ACHN (cell line): ENCODE measurements around the gene MAGOHB.
"Not testable (repeated sequence)": the region's sequence is repeated elsewhere in the genome, so short reads cannot be mapped to it uniquely, and the experiment has no call there.

Experiments
- DNase-seq: peaks from one replicate; pipeline ENCODE4 v3.0.0-alpha.2; 2015
- in situ Hi-C: cut with HindIII; loops from 2 replicates; pipeline ENCODE4 v1.10.0; 2017; ENCODE audit warnings: low sequenced_read_pairs, low pct_ligation_motif_present, low pct_unique_long_range_greater_than_20kb

The MAGOHB gene

DNA sequence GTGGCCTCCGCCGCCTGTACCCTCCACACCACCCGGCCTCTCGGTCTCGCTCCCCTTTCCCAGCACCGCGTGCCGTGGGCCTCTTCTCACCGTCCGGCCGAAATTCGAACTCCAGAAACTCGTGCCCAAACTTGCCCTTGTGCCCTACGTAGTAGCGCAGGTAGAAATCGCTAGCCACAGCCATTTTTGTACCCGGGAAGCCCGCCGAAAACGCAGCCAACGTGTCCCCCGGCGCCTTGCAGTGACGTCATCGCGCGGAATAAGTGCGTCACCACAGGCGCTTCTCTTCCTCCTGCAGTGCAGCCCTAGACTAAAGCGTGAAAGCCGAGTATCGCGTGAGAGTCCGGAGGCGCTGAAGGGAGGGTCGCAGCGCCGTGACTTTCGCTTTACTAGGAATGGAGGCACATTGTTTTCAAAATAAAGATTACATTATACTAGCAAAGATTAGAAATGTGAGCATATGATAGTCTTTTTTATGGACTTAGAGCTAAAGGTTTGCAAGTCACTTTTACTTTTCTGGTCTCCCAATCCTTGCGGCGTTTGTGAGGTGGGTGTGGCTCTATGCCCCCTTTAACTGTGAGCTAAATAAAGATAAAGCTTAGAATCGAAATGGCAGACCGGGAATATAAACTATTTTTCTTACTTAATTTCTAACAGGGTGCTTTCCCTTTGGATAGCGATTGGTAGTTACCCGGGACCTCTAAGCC, at the start of gene MAGOHB:
MAGOHB (minus strand) TSS at position 261 of the 707 bp plus-strand sequence; CDS start at position 184, 77 bp downstream.
- DNase-seq: peak; percentile 100
- in situ Hi-C loops: no loop called here

DNA sequence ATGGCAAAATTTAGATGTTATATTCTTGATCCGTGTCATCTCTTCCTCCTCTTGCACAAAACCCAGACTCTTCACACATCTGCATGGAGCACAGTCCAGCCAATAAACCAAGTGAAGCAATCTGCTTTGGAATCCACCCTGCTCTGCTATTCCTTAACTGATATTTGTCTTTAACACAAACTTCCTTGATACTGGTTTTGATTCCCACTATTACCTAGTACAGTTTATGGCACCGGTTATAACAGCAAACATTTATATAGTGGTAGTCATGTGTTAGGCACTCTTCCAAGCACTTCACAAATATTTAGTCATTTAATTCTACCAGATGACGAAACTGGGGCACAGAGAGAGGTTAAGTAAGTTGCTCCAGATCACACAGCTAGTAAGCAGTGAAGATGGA, 47.9 kb upstream of the MAGOHB start:
- DNase-seq: no peak
- in situ Hi-C loops: no loop called here

DNA sequence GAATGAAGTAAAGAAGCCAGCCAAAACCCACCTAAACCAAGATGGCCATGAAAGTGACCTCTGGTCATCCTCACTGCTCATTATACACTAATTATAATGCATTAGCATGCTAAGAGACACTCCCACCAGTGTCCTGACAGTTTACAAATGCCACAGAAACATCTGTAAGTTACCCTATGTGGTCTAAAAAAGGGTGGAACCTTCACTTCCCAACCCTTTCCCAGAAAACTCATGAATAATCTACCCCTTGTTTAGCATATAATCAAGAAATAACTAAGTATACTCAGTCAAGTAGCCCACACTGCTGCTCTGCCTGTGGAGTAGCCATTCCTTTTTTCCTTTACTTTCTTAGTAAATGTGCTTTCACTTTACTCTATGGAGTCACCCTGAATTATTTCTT, 40.6 kb upstream of the MAGOHB start:
- in situ Hi-C loops: no loop called here
- no peak for DNase-seq

DNA sequence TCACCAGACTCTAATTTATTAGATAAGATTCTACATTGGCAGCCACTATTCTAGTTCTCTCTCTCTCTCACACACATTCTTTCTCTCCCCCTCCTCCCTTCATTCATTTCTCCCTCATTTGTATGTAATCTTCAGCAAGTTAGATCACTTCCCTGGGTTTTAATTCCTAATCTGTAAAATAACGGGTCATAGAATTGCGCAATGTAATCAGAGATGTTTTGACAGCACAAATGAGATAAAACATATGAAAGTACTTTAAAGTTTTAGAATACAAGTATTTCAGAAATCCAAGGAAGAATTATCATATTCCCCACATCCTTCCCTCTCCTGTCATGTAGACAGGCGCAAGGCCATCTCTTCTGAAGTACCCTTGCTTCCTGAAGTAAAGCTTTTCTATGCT, 38.8 kb upstream of the MAGOHB start:
- no peak for DNase-seq
- in situ Hi-C loops: no loop called here

DNA sequence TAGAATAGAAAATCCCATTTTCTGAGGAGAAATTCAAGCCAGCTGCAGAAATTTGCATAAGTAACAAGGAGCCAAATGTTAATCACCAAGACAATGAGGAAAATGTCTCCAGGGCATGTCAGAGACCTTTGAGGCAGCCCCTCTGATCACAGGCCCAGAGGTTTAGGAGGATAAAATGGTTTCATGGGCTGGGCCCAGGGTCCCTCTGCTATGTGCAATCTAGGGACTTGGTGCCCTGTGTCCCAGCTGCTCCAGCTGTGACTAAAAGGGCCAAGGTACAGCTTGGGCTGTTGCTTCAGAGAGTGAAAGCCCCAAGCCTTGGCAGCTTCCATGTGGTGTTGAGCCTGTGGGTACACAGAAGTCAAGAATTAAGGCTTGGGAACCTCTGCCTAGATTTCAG, 33.2 kb upstream of the MAGOHB start:
- DNase-seq, in situ Hi-C loops: not testable (repeated sequence)

DNA sequence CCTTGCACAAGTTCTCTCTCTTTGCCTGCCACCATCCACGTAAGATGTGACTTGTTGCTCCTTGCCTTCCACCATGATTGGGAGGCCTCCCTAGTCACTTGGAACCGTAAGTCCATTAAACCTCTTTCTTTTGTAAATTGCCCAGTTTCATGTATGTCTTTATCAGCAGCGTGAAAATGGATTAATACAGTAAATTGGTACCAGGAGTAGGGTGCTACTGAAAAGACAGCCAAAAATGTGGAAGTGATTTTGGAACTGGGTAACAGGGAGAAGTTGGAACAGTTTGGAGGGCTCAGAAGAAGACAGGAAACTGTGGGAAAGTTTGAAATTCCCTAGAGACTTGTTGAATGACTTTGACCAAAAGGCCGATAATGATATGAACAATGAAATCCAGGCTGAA, 32.5 kb upstream of the MAGOHB start:
- DNase-seq: no peak

DNA sequence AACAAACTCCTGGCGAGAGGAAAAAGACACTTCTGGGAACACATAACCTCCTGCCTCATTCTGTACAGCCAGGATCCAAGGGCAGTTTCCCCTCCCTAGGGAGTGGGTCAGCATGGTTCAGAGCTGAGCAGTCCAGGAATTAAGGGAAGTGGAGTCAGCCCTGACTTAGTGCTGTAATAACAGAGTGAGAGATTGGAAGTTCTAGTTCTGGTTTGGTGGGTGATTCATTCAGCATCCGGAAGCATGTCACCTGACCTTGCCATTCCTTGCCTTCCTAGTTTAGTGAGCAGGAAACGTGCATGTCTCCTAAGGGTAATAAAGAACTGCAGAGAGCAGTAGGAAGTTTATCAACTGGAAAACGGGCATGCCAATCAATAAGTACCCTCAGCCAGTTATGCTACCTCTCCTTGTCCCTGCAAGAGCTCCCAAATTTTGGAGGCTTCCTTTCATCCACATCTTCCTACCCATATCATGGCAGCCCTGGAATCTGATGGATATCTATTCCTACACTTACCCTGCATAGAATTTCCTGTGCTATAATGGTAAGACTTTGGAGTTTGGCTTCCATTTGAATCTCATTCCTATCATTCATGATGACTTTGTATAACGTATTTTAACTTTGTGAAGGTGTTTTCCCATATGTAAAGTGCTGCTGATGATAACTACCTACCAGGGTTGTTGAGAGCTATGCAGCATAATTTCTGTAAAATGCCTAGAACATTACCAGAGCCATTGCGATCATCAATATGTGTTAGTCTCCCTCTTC, 28.5 kb upstream of the MAGOHB start:
- DNase-seq: no peak
- in situ Hi-C loops: no loop called here

More for the DNA sequence above, 32.5 kb upstream of the MAGOHB start:
- in situ Hi-C loops: no loop called here

DNA sequence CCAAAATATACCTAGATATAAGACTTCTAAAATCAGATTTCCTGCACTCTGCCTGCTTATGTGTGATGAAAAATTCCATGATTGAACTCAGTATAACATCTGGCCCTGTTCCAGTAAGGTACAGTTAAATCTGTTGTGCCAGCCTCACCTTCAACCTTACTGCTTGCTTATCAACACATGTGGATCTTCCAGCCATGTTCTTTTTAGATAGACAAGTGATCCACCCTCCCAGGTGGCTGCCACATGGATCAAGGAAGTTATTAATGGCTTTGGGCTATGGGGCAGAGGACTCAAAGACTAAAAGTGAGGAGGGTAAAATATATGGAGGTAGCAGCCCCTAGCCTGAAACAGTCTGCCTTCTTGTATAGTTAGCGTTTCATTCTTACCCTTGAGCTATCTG, 25.3 kb upstream of the MAGOHB start:
- DNase-seq: no peak
- in situ Hi-C loops: no loop called here

DNA sequence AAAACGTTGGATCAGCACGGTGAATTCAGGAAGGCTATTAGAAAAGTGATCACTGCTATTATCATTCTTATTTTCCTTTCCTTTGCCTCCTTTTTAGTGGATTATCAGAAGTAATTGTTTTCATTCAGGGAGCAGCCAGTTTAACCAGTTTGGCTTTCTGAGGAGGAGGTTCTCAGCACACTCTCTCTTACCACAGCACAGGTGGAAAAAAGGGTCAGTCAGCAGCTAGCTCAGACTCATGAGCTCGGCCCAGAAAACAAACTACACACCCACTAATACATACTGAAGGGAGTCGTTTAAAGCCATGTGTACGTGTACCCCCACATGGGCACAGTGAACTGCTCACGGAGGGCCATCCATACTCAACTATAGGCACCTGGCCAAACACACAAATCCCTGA, 23.2 kb upstream of the MAGOHB start:
- DNase-seq: no peak
- in situ Hi-C loops: no loop called here

DNA sequence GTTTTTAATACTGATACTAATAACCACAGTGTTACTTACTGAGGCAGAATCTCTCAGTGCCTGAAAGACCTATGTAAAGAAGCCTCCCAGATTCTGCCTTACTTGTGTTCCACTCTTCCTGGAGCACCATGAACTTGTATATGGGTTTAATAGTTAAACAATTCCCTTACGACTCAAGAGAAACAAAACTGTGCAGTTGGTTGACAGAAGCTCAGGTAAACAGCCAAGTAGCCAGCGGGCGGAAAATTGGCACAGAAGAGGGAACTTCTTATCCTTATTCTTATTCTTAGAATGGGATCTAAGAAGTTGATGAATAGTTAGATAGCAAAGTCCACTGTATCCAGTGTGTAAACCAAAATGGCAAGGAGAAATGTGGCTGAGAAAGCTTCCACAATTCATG, 22.7 kb upstream of the MAGOHB start:
- in situ Hi-C loops: no loop called here
- DNase-seq: no peak

DNA sequence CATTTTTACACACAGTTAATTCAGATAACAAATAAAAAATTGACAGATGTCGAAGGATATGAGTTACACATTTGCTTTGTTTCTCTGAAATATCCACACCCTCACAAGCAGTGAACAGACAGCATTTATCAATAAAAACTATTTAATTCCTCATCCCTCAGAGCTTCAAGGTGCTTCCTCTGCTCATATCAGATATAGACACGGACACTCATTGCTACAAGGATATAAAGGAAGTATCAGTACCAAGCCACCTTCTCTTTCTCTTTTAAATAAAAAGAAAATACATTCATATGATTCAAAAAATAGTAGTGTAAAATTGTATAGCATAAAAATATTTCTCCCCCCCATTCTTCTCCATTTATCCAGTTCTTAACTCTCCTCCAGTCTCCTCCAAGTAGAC, 21.9 kb upstream of the MAGOHB start:
- DNase-seq: no peak
- in situ Hi-C loops: no loop called here

DNA sequence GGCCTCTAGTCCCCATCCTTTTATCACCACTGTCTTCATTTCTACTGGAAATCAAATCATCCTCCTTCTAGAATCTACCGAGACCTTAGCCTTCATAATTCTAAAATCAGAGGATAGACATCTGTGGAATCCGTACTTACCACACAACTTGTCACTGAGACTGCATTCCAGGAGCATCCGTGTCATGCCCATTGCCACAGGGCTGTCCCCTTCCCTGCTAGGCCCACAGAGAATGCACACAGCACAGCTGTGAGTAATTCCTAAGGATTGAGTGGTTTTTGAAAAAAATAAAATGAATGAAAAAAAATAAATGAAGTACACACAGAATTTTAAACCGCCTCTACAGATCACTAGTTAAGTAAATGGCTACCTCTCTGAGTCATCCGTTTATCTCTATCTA, 21.0 kb upstream of the MAGOHB start:
- DNase-seq: peak; percentile 65
- in situ Hi-C loops: no loop called here

DNA sequence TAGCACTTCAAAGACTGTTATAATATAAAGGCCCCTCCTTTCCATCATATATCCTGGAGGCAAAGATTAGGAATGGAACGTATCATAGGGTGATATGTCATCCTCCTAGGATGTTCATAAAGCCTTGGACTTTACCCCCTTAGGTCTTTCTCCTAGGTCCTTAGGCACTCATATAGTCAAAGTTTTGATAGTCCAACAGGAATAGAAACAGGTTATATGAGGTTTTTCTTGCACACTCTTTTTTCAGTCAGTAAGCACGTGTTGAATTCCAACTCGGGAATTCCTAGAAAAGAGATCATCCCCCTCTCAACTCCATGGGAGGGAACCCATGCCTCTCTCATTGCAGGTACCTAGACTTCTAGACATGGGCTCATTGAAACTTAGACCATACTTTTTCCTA, 20.1 kb upstream of the MAGOHB start:
- in situ Hi-C loops: no loop called here
- no peak for DNase-seq

DNA sequence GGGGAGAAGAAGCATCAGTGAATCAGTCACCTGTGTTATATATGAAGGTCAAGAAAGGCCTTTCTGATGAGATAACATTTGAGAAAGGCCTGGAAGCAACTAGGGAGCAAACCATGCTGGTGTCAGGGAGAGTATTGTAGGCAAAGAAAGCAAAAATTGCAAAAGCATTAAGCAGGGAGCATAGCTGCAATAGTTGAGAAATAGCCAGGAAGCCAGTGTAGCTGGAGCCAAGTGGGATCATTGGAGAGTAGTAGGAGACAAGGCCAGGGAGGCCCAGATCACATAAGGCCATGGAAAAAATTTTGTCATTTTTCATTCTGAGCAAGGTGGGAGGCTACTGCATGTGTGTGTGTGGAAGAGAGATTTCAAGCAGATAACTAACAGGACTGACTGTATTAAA, 18.8 kb upstream of the MAGOHB start:
- in situ Hi-C loops: no loop called here
- DNase-seq: no peak

DNA sequence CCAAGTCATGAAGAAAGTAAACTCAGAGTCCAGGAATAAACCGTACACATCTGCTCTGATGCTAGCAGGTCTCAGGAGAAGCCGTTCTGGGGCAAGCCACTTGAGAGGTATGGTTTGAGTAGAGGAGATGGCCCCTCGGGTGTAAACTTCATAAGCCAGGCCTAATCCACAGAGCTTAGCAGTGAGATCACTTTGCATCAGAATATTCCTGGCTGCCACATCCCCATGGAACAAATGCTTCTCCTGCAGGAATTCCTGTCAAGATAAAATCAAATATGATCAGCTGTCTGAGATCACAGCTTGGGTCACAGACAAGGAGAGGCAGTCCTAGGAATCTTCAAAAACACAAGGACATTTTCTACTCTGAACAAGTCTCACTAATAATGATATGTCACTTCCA, 11.2 kb upstream of the MAGOHB start:
- in situ Hi-C loops: no loop called here
- DNase-seq: no peak

DNA sequence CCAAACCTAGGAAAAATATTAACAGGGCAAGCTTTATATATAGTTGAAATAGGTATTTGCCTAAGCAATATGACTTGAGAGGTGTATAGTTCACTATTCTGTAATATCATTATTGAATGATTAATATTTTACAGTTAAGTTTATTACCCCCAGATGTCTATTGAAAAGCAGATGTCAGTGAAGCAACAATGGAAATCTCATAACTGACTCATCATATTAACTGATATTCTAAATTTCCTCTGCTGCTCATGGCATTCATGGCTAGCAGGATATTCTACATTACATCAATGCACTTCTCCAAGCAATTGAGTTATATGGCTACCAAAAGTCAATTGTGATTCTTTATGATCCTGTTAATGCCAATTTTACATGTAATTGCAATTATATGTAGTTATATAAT, 9.7 kb upstream of the MAGOHB start:
- in situ Hi-C loops: no loop called here
- no peak for DNase-seq

DNA sequence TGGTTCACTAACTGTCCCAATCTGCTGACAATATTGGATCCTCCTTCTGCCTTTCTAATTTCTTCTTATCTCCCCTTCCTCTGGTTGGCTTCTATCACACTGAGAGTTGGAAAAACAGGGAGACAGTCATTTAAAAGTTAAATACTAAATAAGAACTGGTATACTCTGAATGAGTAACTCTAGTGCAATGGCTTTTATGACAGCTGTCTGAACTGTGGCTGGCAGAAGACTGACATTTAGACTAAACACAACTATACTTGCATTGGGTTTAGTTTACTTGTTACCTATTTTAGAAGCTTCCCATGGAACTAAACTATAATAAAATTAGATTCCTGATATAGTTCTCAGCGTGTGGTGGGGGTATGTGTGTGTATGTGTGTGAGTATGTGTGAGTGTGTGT, 7.9 kb upstream of the MAGOHB start:
- no peak for DNase-seq
- in situ Hi-C loops: no loop called here

DNA sequence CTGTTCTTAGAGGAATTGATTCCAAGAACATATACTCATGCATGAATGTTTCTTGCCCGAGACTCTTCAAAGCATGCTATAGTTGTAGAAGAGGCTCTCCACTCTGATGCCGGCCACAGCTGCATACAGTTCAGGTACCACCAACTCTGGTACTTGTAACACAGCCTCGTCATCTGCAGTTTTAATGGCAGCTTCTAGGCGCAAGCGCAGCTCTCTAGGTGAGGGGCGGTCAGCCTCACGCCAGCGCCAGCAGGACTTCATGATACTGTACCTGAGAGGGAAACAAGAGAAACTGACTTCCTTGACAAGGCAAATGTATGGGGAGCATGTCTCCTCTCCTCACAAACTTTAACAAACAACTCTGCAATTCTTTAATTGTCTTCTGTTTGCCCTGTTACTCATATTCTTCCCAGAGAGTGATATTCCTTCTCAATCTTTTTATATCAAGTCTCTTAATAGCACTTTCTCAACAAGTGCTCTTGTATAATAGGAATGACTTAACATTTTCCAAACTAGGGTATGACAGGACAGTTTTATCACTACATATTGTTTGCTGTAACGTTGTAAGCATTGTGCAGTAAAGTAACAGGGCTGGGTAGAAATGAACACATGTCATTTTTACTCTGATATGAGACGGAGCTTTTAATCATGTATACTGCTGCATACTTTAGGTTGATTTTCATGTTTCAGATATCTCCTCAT, 6.8 kb upstream of the MAGOHB start:
- in situ Hi-C loops: no loop called here
- no peak for DNase-seq

DNA sequence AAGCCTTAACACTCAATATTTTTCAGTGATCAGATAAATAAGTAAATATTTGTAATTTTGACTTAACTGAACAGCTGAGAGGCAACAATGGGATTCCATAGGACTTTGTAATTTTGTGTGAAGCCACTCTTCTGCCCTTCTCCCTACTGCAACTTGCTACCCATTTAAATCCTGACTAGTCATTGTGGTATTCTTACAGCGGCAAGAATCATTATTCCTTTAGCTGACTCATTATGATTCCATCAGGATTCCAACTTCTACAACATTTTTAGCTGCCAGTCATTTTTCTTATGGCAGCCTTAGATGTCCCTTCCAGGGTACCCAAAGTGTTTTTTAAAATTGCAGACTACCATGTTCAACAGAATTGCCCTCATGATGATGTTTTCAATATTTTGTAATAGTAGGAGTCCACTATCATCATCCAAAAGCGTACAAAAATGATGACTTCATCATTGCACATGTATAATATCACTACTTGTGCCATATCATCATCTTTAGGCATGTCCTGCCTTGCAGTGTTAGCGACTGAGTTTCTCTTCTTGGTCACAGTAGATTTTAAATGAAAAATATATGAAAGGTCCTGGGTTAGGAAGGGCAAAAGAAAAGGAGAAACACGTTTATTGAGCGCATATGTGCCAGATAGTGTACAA, 5.1 kb upstream of the MAGOHB start:
- DNase-seq: peak; percentile 86
- in situ Hi-C loops: no loop called here
